ENCODE data around the gene LYSET. TPM values are rescaled to one million over a fixed set of nuclear protein-coding genes. Genes with fewer than 3 reads are reported as not detected.
"Not testable (repeated sequence)": the region's sequence is repeated elsewhere in the genome, so short reads cannot be mapped to it uniquely, and the experiment has no call there.

Gene LYSET
- total RNA-seq, 1 donor from 2014 or later = 13.1 TPM

DNA sequence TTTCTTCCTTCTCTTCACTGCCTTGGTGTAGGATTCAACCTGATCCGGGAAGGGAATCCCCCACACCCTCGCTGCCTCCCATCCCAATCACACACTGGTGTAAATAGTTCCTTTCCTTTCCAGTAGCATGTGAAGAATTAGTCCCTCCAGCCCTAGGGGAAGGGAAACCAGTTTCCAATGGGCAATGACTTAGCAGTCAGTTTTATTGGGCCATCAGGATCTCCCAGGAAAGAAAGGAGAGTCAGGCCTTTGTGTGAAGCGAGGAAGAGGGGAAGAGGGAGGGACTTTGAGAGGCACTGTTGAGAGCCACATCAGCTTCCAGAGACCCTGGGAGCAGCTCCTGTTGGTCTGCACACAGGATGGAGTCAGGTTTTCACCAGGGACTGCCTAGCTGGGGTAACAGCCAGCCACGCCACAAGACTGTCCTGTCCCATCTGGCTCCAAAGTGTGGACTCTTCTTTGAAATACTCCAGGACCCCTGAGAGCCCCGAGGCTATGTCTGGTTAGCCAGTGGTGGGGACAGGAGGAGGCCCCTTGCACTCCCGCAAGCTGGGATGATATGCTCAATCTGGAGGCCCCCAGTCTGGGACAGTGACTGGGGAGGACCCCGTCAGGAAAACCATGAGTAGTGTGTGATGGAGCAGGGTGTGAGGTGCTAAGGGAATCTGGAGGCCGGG lies 28.3 kb upstream of the LYSET start:
- Mint-ChIP-seq H3K27ac (no peak overlapping the region), H3K9me3 (no peaks in the 10 kb centered on the region), H3K4me1 (ENCODE audit: low read depth) (no peaks in the 10 kb centered on the region), H3K27me3 (ENCODE audit: insufficient read depth) (peaks cover 2% of the 10 kb centered on the region), H3K36me3 (ENCODE audit: low read depth) (no peaks in the 10 kb centered on the region), H3K4me3 (no peak overlapping the region)
- DNase-seq (ENCODE audit: low spot score) = no peak
- intact Hi-C loops (cut with micrococcal nuclease) = no loop called here

GRCh38 chr14:93158349-93158748 lies 26.8 kb upstream of the LYSET start:
- H3K36me3 Mint-ChIP-seq (ENCODE audit: low read depth); intact Hi-C loops (cut with micrococcal nuclease); DNase-seq (ENCODE audit: low spot score); H3K9me3 Mint-ChIP-seq; H3K27ac Mint-ChIP-seq; H3K4me3 Mint-ChIP-seq; H3K27me3 Mint-ChIP-seq (ENCODE audit: insufficient read depth); H3K4me1 Mint-ChIP-seq (ENCODE audit: low read depth): not testable (repeated sequence)

GRCh38 chr14:93159625-93160352 lies 25.3 kb upstream of the LYSET start:
- H3K4me1 Mint-ChIP-seq (ENCODE audit: low read depth); H3K9me3 Mint-ChIP-seq; H3K27ac Mint-ChIP-seq; H3K27me3 Mint-ChIP-seq (ENCODE audit: insufficient read depth); intact Hi-C loops (cut with micrococcal nuclease); H3K4me3 Mint-ChIP-seq; DNase-seq (ENCODE audit: low spot score); H3K36me3 Mint-ChIP-seq (ENCODE audit: low read depth): not testable (repeated sequence)

GRCh38 chr14:93160353-93160801 lies 24.7 kb upstream of the LYSET start:
- no peak overlapping the region for H3K27ac Mint-ChIP-seq
- H3K27me3 Mint-ChIP-seq (ENCODE audit: insufficient read depth) = peaks cover 2% of the 10 kb centered on the region
- H3K36me3 Mint-ChIP-seq (ENCODE audit: low read depth) = no peaks in the 10 kb centered on the region
- H3K4me1 Mint-ChIP-seq (ENCODE audit: low read depth) = no peaks in the 10 kb centered on the region
- DNase-seq (ENCODE audit: low spot score) = no peak
- no peak overlapping the region for H3K4me3 Mint-ChIP-seq
- H3K9me3 Mint-ChIP-seq = no peaks in the 10 kb centered on the region
- intact Hi-C loops (cut with micrococcal nuclease) = no loop called here

DNA sequence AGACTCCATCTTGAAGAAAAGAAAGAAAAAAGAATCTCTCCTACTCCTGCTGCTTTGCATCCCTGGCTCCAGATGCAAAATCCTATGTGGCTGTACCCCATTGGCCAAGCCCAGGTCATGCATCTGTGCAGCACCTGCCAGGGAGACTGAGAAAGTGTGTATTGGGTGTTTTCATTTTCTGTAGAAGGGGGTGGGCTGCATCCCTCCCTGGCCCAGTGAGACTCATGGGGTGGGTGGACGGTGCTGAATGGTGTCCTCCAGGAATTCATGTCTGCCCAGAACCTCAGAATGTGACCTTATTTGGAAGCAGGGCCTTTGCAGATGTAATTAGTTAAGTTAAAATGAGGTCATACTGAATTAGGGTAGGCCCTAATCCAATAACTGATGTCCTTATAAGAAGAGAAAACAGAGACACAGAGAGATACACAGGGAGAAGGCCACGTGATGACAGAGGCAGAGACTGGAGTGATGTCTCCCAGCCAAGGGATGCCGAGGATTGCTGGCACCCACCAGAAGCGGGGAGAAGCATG lies 23.6 kb upstream of the LYSET start:
- H3K4me1 Mint-ChIP-seq (ENCODE audit: low read depth) = no peaks in the 10 kb centered on the region
- no peak for DNase-seq (ENCODE audit: low spot score)
- intact Hi-C loops (cut with micrococcal nuclease) = no loop called here

DNA sequence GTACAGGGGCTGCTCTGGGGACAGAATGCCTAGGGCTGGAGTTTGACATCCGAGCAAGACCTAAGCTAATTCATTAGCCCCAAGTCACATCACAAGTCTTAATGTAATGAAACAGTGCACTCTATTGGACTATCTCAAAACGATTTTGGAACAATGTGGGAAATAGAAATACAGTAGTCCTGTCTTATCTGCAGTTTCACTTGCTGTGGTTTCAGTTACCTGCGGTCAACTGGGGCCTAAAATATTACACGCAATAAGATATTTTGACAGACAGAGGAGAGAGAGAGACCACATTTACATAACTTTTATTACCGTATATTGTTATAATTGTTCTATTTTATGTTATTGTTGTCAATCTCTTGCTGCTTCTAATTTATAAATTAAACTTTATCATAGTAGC lies 21.6 kb upstream of the LYSET start:
- no peak for DNase-seq (ENCODE audit: low spot score)
- intact Hi-C loops (cut with micrococcal nuclease) = no loop called here
- peaks cover 2% of the 10 kb centered on the region for H3K27me3 Mint-ChIP-seq (ENCODE audit: insufficient read depth)
- no peak overlapping the region for H3K27ac Mint-ChIP-seq
- no peaks in the 10 kb centered on the region for H3K9me3 Mint-ChIP-seq
- no peaks in the 10 kb centered on the region for H3K36me3 Mint-ChIP-seq (ENCODE audit: low read depth)
- H3K4me3 Mint-ChIP-seq = no peak overlapping the region
- H3K4me1 Mint-ChIP-seq (ENCODE audit: low read depth) = no peaks in the 10 kb centered on the region

More for the DNA sequence above, 23.6 kb upstream of the LYSET start:
- Mint-ChIP-seq H3K9me3 (no peaks in the 10 kb centered on the region), H3K27ac (no peak overlapping the region), H3K36me3 (ENCODE audit: low read depth) (no peaks in the 10 kb centered on the region), H3K4me3 (no peak overlapping the region), H3K27me3 (ENCODE audit: insufficient read depth) (no peaks in the 10 kb centered on the region)

DNA sequence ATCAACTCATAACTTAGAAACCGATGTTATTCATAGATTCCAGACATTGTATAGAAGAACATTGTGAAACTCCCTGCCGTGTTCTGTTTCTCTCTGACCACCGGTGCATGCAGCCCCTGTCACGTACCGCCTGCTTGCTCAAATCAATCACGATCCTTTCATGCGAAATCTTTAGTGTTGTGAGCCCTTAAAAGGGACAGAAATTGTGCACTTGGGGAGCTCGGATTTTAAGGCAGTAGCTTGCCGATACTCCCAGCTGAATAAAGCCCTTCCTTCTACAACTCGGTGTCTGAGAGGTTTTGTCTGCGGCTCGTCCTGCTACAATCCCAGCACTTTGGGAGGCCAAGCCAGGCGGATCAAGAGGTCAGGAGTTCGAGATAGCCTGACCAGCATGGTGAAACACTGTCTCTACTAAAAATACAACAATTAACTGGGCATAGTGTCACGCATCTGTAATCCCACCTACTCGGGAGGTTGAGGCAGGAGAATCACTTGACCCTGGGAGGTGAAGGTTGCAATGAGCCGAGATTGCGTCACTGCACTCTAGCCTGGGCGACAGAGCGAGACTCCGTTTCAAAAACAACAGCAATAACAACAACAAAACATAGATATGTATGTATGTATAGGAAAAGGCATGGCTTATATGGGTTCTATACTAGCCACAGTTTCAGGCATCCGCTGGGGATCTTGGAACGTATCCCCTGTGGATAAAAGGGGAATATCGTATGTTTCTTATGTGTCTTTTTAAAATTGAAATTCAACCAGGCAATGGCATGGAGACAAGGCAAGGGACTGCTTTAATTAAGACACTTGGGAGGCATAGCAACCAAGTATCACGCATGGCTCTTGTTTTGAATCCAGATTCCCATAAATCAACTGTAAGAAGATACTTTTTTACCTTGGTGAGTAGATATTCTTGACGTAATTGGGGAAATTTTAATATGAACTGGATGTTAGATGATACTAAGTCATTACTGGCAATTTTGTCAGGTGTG lies 19.5 kb upstream of the LYSET start:
- DNase-seq (ENCODE audit: low spot score); H3K9me3 Mint-ChIP-seq; H3K27ac Mint-ChIP-seq; H3K27me3 Mint-ChIP-seq (ENCODE audit: insufficient read depth); H3K4me3 Mint-ChIP-seq; H3K4me1 Mint-ChIP-seq (ENCODE audit: low read depth); intact Hi-C loops (cut with micrococcal nuclease); H3K36me3 Mint-ChIP-seq (ENCODE audit: low read depth): not testable (repeated sequence)

DNA sequence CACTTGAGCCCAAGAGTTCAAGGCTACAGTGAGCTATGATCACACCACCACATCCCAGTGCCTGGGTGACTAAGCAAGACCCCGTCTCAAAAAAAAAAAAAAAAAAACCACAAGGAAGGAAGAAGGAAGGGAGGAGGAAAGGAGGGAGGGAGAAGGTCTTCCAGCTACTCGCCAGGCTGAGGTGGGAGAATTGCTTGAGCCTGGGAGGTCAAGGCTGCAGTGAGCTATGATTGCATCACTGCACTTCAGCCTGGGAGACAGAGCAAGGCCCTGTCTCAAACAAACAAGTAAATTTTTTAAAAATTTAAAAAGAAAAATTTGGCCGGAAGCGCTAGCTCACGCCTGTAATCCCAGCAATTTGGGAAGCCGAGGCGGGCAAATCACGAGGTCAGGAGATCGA lies 16.5 kb upstream of the LYSET start:
- intact Hi-C loops (cut with micrococcal nuclease); H3K4me1 Mint-ChIP-seq (ENCODE audit: low read depth); H3K9me3 Mint-ChIP-seq; H3K27me3 Mint-ChIP-seq (ENCODE audit: insufficient read depth); H3K27ac Mint-ChIP-seq; DNase-seq (ENCODE audit: low spot score); H3K4me3 Mint-ChIP-seq; H3K36me3 Mint-ChIP-seq (ENCODE audit: low read depth): not testable (repeated sequence)

- H3K36me3 Mint-ChIP-seq (ENCODE audit: low read depth); H3K27me3 Mint-ChIP-seq (ENCODE audit: insufficient read depth); H3K9me3 Mint-ChIP-seq; H3K4me3 Mint-ChIP-seq; H3K4me1 Mint-ChIP-seq (ENCODE audit: low read depth); DNase-seq (ENCODE audit: low spot score); H3K27ac Mint-ChIP-seq; intact Hi-C loops (cut with micrococcal nuclease): not testable (repeated sequence)
These were observed 15.5 kb upstream of the LYSET start for GRCh38 chr14:93169619-93170018.

GRCh38 chr14:93170141-93170540 lies 15.0 kb upstream of the LYSET start:
- H3K36me3 Mint-ChIP-seq (ENCODE audit: low read depth); H3K9me3 Mint-ChIP-seq; H3K27ac Mint-ChIP-seq; H3K4me3 Mint-ChIP-seq; H3K27me3 Mint-ChIP-seq (ENCODE audit: insufficient read depth); intact Hi-C loops (cut with micrococcal nuclease); H3K4me1 Mint-ChIP-seq (ENCODE audit: low read depth); DNase-seq (ENCODE audit: low spot score): not testable (repeated sequence)

- intact Hi-C loops (cut with micrococcal nuclease) = no loop called here
- no peaks in the 10 kb centered on the region for H3K9me3 Mint-ChIP-seq
- H3K36me3 Mint-ChIP-seq (ENCODE audit: low read depth) = no peaks in the 10 kb centered on the region
- H3K27me3 Mint-ChIP-seq (ENCODE audit: insufficient read depth) = peaks cover 6% of the 10 kb centered on the region
- no peak overlapping the region for H3K4me3 Mint-ChIP-seq
- no peak overlapping the region for H3K27ac Mint-ChIP-seq
- DNase-seq (ENCODE audit: low spot score) = no peak
- H3K4me1 Mint-ChIP-seq (ENCODE audit: low read depth) = no peaks in the 10 kb centered on the region
These were observed 13.7 kb upstream of the LYSET start for GRCh38 chr14:93171376-93171775.

GRCh38 chr14:93173943-93174395 lies 11.1 kb upstream of the LYSET start:
- Mint-ChIP-seq H3K9me3 (no peaks in the 10 kb centered on the region), H3K4me3 (no peak overlapping the region), H3K27me3 (ENCODE audit: insufficient read depth) (peaks cover 4% of the 10 kb centered on the region), H3K4me1 (ENCODE audit: low read depth) (no peaks in the 10 kb centered on the region), H3K27ac (no peak overlapping the region), H3K36me3 (ENCODE audit: low read depth) (no peaks in the 10 kb centered on the region)
- intact Hi-C loops (cut with micrococcal nuclease) = no loop called here
- no peak for DNase-seq (ENCODE audit: low spot score)
